A549 (cell line): ENCODE measurements around the gene ZBED4. TPM values are rescaled to one million over a fixed set of nuclear protein-coding genes. Genes with fewer than 3 reads are reported as not detected.

Experiments
- ATAC-seq, 2 experiments: fragments of 200-7000 bp in 1 of 2; fragments of >200 bp in 1 of 2; cut with Nextera tagmentation in 1 of 2; cut with Tn5 transposase in 1 of 2; 3 replicates each; pipeline versions ENCODE4 v1.8.0 to v1.9.1; 2018 to 2020; ENCODE audit warnings: mild to moderate bottlenecking in 1 of 2, moderate library complexity in 1 of 2
- CTCF ChIA-PET: fragments of 300-600 bp; sonication (Branson Sonifier 250); formaldehyde crosslinking; extraction: SDS; loops from one replicate; lab custom pipeline; 2021; ENCODE audit warnings: antibody characterized with exemption, inconsistent platforms; lab: Yijun Ruan, JAX
- POLR2A ChIA-PET: fragments of 350-600 bp; formaldehyde crosslinking; extraction: SDS; loops from one replicate; lab custom pipeline; 2021; ENCODE audit warnings: antibody characterized with exemption, inconsistent platforms; lab: Yijun Ruan, JAX
- DNase-seq, 2 experiments: peaks; one replicate each; pipeline versions ENCODE4 v3.0.0 to v3.0.0-alpha.2; 2011 to 2016; ENCODE audit warnings: low read depth in 1 of 2, low spot score in 1 of 2
- FAIRE-seq: peaks from 2 replicates; lab custom pipeline; 2011; peaks lifted over from hg19 to GRCh38; lab: Jason Lieb, UNC
- H3K27ac ChIP-seq, 2 experiments: fragments of >200 bp; sonication (Bioruptor Twin); formaldehyde crosslinking; 3 replicates each; pipeline ENCODE4 v1.5.1; 2016 to 2017
- H3K4me1 ChIP-seq: fragments of >200 bp; sonication (Bioruptor Twin); formaldehyde crosslinking; 3 replicates; pipeline ENCODE4 v1.6.1; 2016
- H3K4me2 ChIP-seq: fragments of >200 bp; sonication (Bioruptor Twin); formaldehyde crosslinking; 3 replicates; pipeline ENCODE4 v1.6.1; 2016
- H3K4me3 ChIP-seq: fragments of >200 bp; sonication (Bioruptor Twin); formaldehyde crosslinking; 3 replicates; pipeline ENCODE4 v1.5.1; 2016
- H3K9me3 ChIP-seq: fragments of >200 bp; sonication (Bioruptor Twin); formaldehyde crosslinking; 3 replicates; pipeline ENCODE4 v1.6.1; 2016
- CBX8 ChIP-seq: fragments of 200-600 bp; sonication (generic); IDR thresholded peaks from 2 replicates; pipeline ENCODE4 v1.6.1; 2016
- CEBPB ChIP-seq, 2 experiments: fragments of >200 bp in 1 of 2; sonication (Bioruptor Twin) in 1 of 2; formaldehyde crosslinking in 1 of 2; IDR thresholded peaks; 2 replicates each; pipeline ENCODE4 v1.6.1; 2012 to 2016
- CTCF ChIP-seq: fragments of >200 bp; sonication (Bioruptor Twin); formaldehyde crosslinking; IDR thresholded peaks from 3 replicates; pipeline ENCODE4 v1.5.1; 2016
- FOXS1 ChIP-seq: fragments of 250-450 bp; sonication (Bioruptor Pico); IDR thresholded peaks from 2 replicates; pipeline ENCODE4 v1.5.0; 2020; ENCODE audit warnings: mild to moderate bottlenecking, moderate library complexity
- HEYL ChIP-seq: fragments of 250-450 bp; sonication (Bioruptor Pico); IDR thresholded peaks from 2 replicates; pipeline ENCODE4 v1.8.0; 2021; ENCODE audit warnings: mild to moderate bottlenecking, moderate library complexity
- JUN ChIP-seq, 2 experiments: fragments of >200 bp; sonication (Bioruptor Twin); formaldehyde crosslinking; IDR thresholded peaks; 2 replicates in 1 of 2; 3 replicates in 1 of 2; pipeline ENCODE4 v1.6.1; 2016 to 2017
- KDM1A ChIP-seq: fragments of 200-600 bp; sonication (generic); IDR thresholded peaks from 2 replicates; pipeline ENCODE4 v1.6.1; 2016; ENCODE audit warnings: low read depth, mild to moderate bottlenecking
- KDM5A ChIP-seq: fragments of 200-600 bp; sonication (generic); IDR thresholded peaks from 2 replicates; pipeline ENCODE4 v1.6.1; 2016; ENCODE audit warnings: antibody characterized with exemption, mild to moderate bottlenecking
- MAFK ChIP-seq: fragments of 450-650 bp; IDR thresholded peaks from 2 replicates; pipeline ENCODE4 v1.6.1; 2014; ENCODE audit not compliant: partially characterized antibody
- MAX ChIP-seq: IDR thresholded peaks from 2 replicates; pipeline ENCODE4 v1.6.1; 2012
- MAZ ChIP-seq: fragments of 150-350 bp; IDR thresholded peaks from 2 replicates; pipeline ENCODE4 v1.6.1; 2014; ENCODE audit warnings: antibody characterized with exemption, low read depth, low read length, borderline replicate concordance
- MYC ChIP-seq: IDR thresholded peaks from 2 replicates; pipeline ENCODE4 v1.6.1; 2012; ENCODE audit warnings: mild to moderate bottlenecking, inconsistent platforms, low read length, improper control_type of control experiment, borderline replicate concordance
- NPAS2 ChIP-seq: fragments of 250-450 bp; sonication (Bioruptor Pico); IDR thresholded peaks from 2 replicates; pipeline ENCODE4 v1.8.0; 2022; ENCODE audit warnings: mild to moderate bottlenecking, moderate library complexity, borderline replicate concordance
- POLR2A ChIP-seq: IDR thresholded peaks from 2 replicates; pipeline ENCODE4 v1.6.1; 2012; ENCODE audit warnings: mild to moderate bottlenecking, low read length
- POLR2AphosphoS2 ChIP-seq: conservative IDR thresholded peaks from 2 replicates; pipeline ENCODE4 v1.6.1; 2012; ENCODE audit warnings: low read length, improper control_type of control experiment, inconsistent platforms
- RAD21 ChIP-seq, 2 experiments: fragments of >200 bp in 1 of 2; sonication (Bioruptor Twin) in 1 of 2; formaldehyde crosslinking in 1 of 2; IDR thresholded peaks in 1 of 2; conservative IDR thresholded peaks in 1 of 2; 2 replicates in 1 of 2; 3 replicates in 1 of 2; pipeline ENCODE4 v1.6.1; 2012 to 2018; ENCODE audit warnings: inconsistent platforms in 1 of 2
- RCOR1 ChIP-seq: fragments of 150-350 bp; IDR thresholded peaks from 2 replicates; pipeline ENCODE4 v1.6.1; 2014; ENCODE audit warnings: antibody characterized with exemption, low read length, low read depth
- RNF2 ChIP-seq: fragments of 200-600 bp; sonication (generic); IDR thresholded peaks from 2 replicates; pipeline ENCODE4 v1.6.1; 2016; ENCODE audit warnings: low read depth, mild to moderate bottlenecking, antibody characterized with exemption, moderate library complexity, borderline replicate concordance
- SMC3 ChIP-seq: fragments of >200 bp; sonication (Bioruptor Twin); formaldehyde crosslinking; IDR thresholded peaks from 3 replicates; pipeline ENCODE4 v1.6.1; 2018; ENCODE audit warnings: inconsistent platforms
- SREBF2 ChIP-seq: fragments of 450-650 bp; IDR thresholded peaks from 2 replicates; pipeline ENCODE4 v1.6.1; 2014; ENCODE audit warnings: mild to moderate bottlenecking, moderate library complexity
- ZC3H11A ChIP-seq: fragments of 450-650 bp; IDR thresholded peaks from 2 replicates; pipeline ENCODE4 v1.6.1; 2014; ENCODE audit warnings: antibody characterized with exemption, mild to moderate bottlenecking
- WGBS: methylation state at CpG from one replicate; pipeline ENCODE4 v1.1.6; 2017; ENCODE audit errors: missing lambda C conversion rate; 5-methylcytosine and 5-hydroxymethylcytosine counted together
- polyA plus RNA-seq, 4 experiments: library from polyadenylated mRNA; depleted of rRNA in 3 of 4; stranded (reverse); fragments of >200 nt; fragmentation: RNase III in 1 of 4; extraction: RNeasy Plus Mini Kit Qiagen cat#74134 plus additional on column Dnase treatment in 1 of 4; gene quantifications; 2 replicates in 3 of 4; 3 replicates in 1 of 4; pipeline ENCODE4 v1.2.3, GENCODE V29; 2011 to 2017
- TF ChIP-seq, protein P1 (sequence below): fragments of 450-650 bp; IDR thresholded peaks from 2 replicates; pipeline ENCODE4 v1.6.1; 2014; ENCODE audit warnings: antibody characterized with exemption
- TF ChIP-seq, protein P2 (sequence below): fragments of 250-450 bp; sonication (Bioruptor Pico); IDR thresholded peaks from 2 replicates; pipeline ENCODE4 v1.5.0; 2021; ENCODE audit warnings: mild to moderate bottlenecking, moderate library complexity, borderline replicate concordance
- TF ChIP-seq, protein P3 (sequence below): fragments of >200 bp; sonication (Bioruptor Twin); formaldehyde crosslinking; IDR thresholded peaks from 3 replicates; pipeline ENCODE4 v1.6.1; 2016
- TF ChIP-seq, protein P4 (sequence below): IDR thresholded peaks from 2 replicates; pipeline ENCODE4 v1.6.1; 2012

Gene ZBED4
- polyA plus RNA-seq, 2 of the 4 experiments (the other 2 are of a cell fraction): 8.6 to 9.5 TPM

- Histone ChIP-seq H3K4me2 (no peak overlapping the region), H3K9me3 (no peaks in the 10 kb centered on the region), H3K4me3 (no peak overlapping the region), H3K27ac (no peak overlapping the region), H3K4me1 (peaks cover 6% of the 10 kb centered on the region; the same call in 1 of the 3 replicates)
- no peak for ATAC-seq
- 84% methylated on average over 5 of the region's 8 CpGs for whole genome bisulfite sequencing
- no peak for DNase-seq
- ChIA-PET CTCF (interaction anchor here (1.9 kb wide), 1 partner anchor 102 kb away, joined by 10 read pairs; no protein-coding TSS in a partner anchor), POLR2A (no interaction called here)
- no peak for FAIRE-seq
- no peak for TF ChIP-seq MAZ
- TF ChIP-seq RCOR1: no peak
- no peak for TF ChIP-seq RNF2
- TF ChIP-seq RAD21 (conservative IDR thresholded peaks at IDR 0.05 in 1 of 2, IDR thresholded peaks at IDR 0.05 in 1 of 2): no peak
- TF ChIP-seq, protein P1, sequence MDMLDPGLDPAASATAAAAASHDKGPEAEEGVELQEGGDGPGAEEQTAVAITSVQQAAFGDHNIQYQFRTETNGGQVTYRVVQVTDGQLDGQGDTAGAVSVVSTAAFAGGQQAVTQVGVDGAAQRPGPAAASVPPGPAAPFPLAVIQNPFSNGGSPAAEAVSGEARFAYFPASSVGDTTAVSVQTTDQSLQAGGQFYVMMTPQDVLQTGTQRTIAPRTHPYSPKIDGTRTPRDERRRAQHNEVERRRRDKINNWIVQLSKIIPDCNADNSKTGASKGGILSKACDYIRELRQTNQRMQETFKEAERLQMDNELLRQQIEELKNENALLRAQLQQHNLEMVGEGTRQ: no peak
- TF ChIP-seq SMC3: no peak
- TF ChIP-seq, all 56 proteins: peak for 0
Measured at GRCh38 chr22:49928185-49928495, 74.5 kb downstream of the ZBED4 start.

GRCh38 chr22:49928555-49929210, 75.0 kb downstream of the ZBED4 start:
- 66% methylated on average over 8 of the region's 38 CpGs for WGBS
- ATAC-seq: no peak
- CTCF ChIA-PET: interaction anchor here (1.9 to 3.6 kb wide), 3 partner anchors 65 to 101 kb away, joined by 10 to 30 read pairs (median 12); no protein-coding TSS in a partner anchor

GRCh38 chr22:49929211-49929979, 75.8 kb downstream of the ZBED4 start:
- POLR2A ChIA-PET: no interaction called here
- H3K9me3 ChIP-seq: no peaks in the 10 kb centered on the region
- CTCF ChIA-PET: interaction anchor here (0.8 to 3.6 kb wide), 12 partner anchors 9 to 126 kb away, joined by 3 to 49 read pairs (median 6); no protein-coding TSS in a partner anchor
- no peak for FAIRE-seq
- WGBS: no CpG with 5 or more reads among the region's 75 CpGs
- peaks cover 16% of the 10 kb centered on the region for H3K4me1 ChIP-seq
- peak overlapping the region in 1 of 2 experiments; percentile 69; a peak in 3 of 6 replicates for H3K27ac ChIP-seq
- peak; percentile 83 to 87 for ATAC-seq
- TF ChIP-seq RAD21 (conservative IDR thresholded peaks at IDR 0.05 in 1 of 2, IDR thresholded peaks at IDR 0.05 in 1 of 2) (peak; percentile 73 to 87), KDM1A (no peak), CBX8 (no peak), MYC (no peak), MAX (no peak), CTCF (peak; percentile 87), MAZ (no peak), CEBPB (IDR thresholded peaks at IDR 0.05) (no peak), POLR2A (no peak), SMC3 (peak; percentile 83), NPAS2 (CRISPR knock-in tag) (no peak), ZC3H11A (no peak), MAFK (no peak)
- TF ChIP-seq, protein P2, sequence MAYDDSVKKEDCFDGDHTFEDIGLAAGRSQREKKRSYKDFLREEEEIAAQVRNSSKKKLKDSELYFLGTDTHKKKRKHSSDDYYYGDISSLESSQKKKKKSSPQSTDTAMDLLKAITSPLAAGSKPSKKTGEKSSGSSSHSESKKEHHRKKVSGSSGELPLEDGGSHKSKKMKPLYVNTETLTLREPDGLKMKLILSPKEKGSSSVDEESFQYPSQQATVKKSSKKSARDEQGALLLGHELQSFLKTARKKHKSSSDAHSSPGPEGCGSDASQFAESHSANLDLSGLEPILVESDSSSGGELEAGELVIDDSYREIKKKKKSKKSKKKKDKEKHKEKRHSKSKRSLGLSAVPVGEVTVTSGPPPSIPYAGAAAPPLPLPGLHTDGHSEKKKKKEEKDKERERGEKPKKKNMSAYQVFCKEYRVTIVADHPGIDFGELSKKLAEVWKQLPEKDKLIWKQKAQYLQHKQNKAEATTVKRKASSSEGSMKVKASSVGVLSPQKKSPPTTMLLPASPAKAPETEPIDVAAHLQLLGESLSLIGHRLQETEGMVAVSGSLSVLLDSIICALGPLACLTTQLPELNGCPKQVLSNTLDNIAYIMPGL: no peak
- TF ChIP-seq, protein P3, sequence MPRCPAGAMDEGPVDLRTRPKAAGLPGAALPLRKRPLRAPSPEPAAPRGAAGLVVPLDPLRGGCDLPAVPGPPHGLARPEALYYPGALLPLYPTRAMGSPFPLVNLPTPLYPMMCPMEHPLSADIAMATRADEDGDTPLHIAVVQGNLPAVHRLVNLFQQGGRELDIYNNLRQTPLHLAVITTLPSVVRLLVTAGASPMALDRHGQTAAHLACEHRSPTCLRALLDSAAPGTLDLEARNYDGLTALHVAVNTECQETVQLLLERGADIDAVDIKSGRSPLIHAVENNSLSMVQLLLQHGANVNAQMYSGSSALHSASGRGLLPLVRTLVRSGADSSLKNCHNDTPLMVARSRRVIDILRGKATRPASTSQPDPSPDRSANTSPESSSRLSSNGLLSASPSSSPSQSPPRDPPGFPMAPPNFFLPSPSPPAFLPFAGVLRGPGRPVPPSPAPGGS: no peak
- TF ChIP-seq, all 56 proteins: peak for 3
- H3K4me2 ChIP-seq: peak overlapping the region; percentile 81
- 0 out of 3 replicates have a peak overlapping the region, but pooled peaks have one; percentile 30 for H3K4me3 ChIP-seq
- DNase-seq: no peak

More at GRCh38 chr22:49928555-49929210, 75.0 kb downstream of the ZBED4 start:
- POLR2A ChIA-PET: no interaction called here
- H3K9me3 ChIP-seq: no peaks in the 10 kb centered on the region
- TF ChIP-seq POLR2AphosphoS2 (no peak), CEBPB (IDR thresholded peaks at IDR 0.05) (no peak), JUN (IDR thresholded peaks at IDR 0.05) (no peak), HEYL (CRISPR knock-in tag) (no peak), RNF2 (no peak), FOXS1 (no peak), KDM1A (no peak), MAZ (no peak), KDM5A (no peak), ZC3H11A (no peak), SREBF2 (no peak)
- TF ChIP-seq, protein P4, sequence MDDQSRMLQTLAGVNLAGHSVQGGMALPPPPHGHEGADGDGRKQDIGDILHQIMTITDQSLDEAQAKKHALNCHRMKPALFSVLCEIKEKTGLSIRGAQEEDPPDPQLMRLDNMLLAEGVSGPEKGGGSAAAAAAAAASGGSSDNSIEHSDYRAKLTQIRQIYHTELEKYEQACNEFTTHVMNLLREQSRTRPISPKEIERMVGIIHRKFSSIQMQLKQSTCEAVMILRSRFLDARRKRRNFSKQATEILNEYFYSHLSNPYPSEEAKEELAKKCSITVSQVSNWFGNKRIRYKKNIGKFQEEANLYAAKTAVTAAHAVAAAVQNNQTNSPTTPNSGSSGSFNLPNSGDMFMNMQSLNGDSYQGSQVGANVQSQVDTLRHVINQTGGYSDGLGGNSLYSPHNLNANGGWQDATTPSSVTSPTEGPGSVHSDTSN: no peak
- peaks cover 9% of the 10 kb centered on the region for H3K4me1 ChIP-seq
- DNase-seq (no peak), FAIRE-seq (no peak)
- H3K27ac ChIP-seq: no peak overlapping the region; a peak in 1 of 6 replicates
- no peak overlapping the region for H3K4me3 ChIP-seq
- peak overlapping the region; percentile 81; the same call in 1 of the 3 replicates for H3K4me2 ChIP-seq
